GM12875 (cell line): ENCODE results near the gene MRM3.
"Not testable (repeated sequence)": the region's sequence is repeated elsewhere in the genome, so short reads cannot be mapped to it uniquely, and the experiment has no call there.

ENCODE experiments used
- H3K4me3 ChIP-seq: one replicate; pipeline ENCODE4 v1.5.1; 2011; ENCODE audit warnings: low read depth, low read length, control low read depth
- CTCF ChIP-seq: IDR thresholded peaks from 2 replicates; pipeline ENCODE4 v1.5.1; 2011; ENCODE audit warnings: low read depth, mild to moderate bottlenecking, control low read depth, inconsistent platforms, low read length, moderate library complexity, borderline replicate concordance; ENCODE audit not compliant: insufficient read depth

The MRM3 gene

GRCh38 chr17:743139-743538, 39.0 kb upstream of the MRM3 start:
- TF ChIP-seq CTCF = no peak
- H3K4me3 ChIP-seq = no peak overlapping the region

DNA sequence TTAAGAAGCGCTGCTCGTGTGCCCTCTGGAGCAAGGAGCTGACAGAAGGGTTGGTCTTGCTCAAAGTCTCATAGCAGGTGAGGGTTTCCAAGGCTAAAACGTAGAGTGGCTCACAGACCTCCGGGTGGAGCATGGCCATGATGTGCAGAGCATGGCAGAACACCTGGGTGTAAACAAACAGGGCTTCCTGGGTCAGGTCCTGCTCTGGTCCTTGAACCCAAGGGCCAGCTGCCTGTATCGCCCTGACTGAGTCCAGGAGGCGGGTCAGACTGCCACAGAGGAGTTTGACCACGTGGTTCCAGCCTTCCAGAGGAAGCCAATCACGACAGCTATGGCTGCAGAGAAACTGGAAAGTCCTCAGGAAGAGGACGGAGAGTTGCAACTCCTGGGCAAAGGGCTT, 37.2 kb upstream of the MRM3 start:
- no peak for TF ChIP-seq CTCF
- no peak overlapping the region for H3K4me3 ChIP-seq

GRCh38 chr17:745406-745805, 36.7 kb upstream of the MRM3 start:
- no peak for TF ChIP-seq CTCF
- H3K4me3 ChIP-seq = no peak overlapping the region

GRCh38 chr17:746181-746580, 36.0 kb upstream of the MRM3 start:
- no peak for TF ChIP-seq CTCF

GRCh38 chr17:746783-747629, 35.1 kb upstream of the MRM3 start:
- H3K4me3 ChIP-seq = no peak overlapping the region
- no peak for TF ChIP-seq CTCF

More at GRCh38 chr17:746181-746580, 36.0 kb upstream of the MRM3 start:
- H3K4me3 ChIP-seq = no peak overlapping the region

DNA sequence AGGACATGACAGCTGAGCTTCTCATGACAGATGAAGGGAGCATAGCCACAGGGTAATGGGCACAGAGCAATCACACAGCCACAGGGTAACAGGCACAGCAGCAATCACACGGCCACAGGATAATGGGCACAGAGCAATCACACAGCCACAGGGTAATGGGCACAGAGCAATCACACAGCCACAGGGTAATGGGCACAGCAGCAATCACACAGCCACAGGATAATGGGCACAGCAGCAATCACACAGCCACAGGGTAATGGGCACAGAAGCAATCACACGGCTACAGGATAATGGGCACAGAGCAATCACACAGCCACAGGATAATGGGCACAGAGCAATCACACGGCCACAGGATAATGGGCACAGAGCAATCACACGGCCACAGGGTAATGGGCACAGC, 33.5 kb upstream of the MRM3 start:
- not testable (repeated sequence) for H3K4me3 ChIP-seq

GRCh38 chr17:749359-749758, 32.8 kb upstream of the MRM3 start:
- H3K4me3 ChIP-seq = not testable (repeated sequence)

GRCh38 chr17:750431-751037, 31.6 kb upstream of the MRM3 start:
- H3K4me3 ChIP-seq = peak overlapping the region; percentile 93
- no peak for TF ChIP-seq CTCF
